Tongue (tissue), 2 donors: ENCODE results near the gene MAP3K2. TPM values are rescaled to one million over a fixed set of nuclear protein-coding genes. Genes with fewer than 3 reads are reported as not detected.

ENCODE experiments used
- DNase-seq: peaks from one replicate; pipeline ENCODE4 v3.0.0-alpha.2; 2015
- total RNA-seq: library from RNA; depleted of rRNA; stranded (reverse); fragments of >200 nt; gene quantifications from one replicate; pipeline ENCODE4 v1.2.3, GENCODE V29; 2014

MAP3K2 gene
- total RNA-seq, 1 donor from 2014 or later = 57.7 TPM

- no peak for DNase-seq
Observed at GRCh38 chr2:127405255-127405610, 17.5 kb upstream of the MAP3K2 start.

- no peak for DNase-seq
Observed at GRCh38 chr2:127404466-127405254, 16.9 kb upstream of the MAP3K2 start.

- DNase-seq = no peak
Observed at GRCh38 chr2:127403460-127403859, 15.7 kb upstream of the MAP3K2 start.

GRCh38 chr2:127401757-127402695 lies 14.3 kb upstream of the MAP3K2 start:
- DNase-seq = no peak

GRCh38 chr2:127400897-127401756 lies 13.4 kb upstream of the MAP3K2 start:
- DNase-seq = peak; percentile 72

- DNase-seq = no peak
Observed at GRCh38 chr2:127400533-127400896, 12.7 kb upstream of the MAP3K2 start.

- DNase-seq = peak; percentile 83
Observed at GRCh38 chr2:127398239-127398590, 10.4 kb upstream of the MAP3K2 start.

GRCh38 chr2:127397568-127398238 lies 9.9 kb upstream of the MAP3K2 start:
- DNase-seq = no peak

- DNase-seq = no peak
Observed at GRCh38 chr2:127394492-127394891, 6.7 kb upstream of the MAP3K2 start.

- DNase-seq = no peak
Observed at GRCh38 chr2:127392828-127393578, 5.2 kb upstream of the MAP3K2 start.

- no peak for DNase-seq
Observed at GRCh38 chr2:127392133-127392827, 4.5 kb upstream of the MAP3K2 start.

- DNase-seq = no peak
Observed at GRCh38 chr2:127389778-127390435, 2.1 kb upstream of the MAP3K2 start.

GRCh38 chr2:127388423-127389164 lies 819 bp upstream of the MAP3K2 start:
- no peak for DNase-seq

GRCh38 chr2:127386764-127387654 lies 766 bp downstream of the MAP3K2 start:
- DNase-seq = peak; percentile 94

- DNase-seq = no peak
Observed at GRCh38 chr2:127386246-127386645, 1.5 kb downstream of the MAP3K2 start.

GRCh38 chr2:127384529-127384928 lies 3.2 kb downstream of the MAP3K2 start:
- no peak for DNase-seq

GRCh38 chr2:127382831-127383230 lies 4.9 kb downstream of the MAP3K2 start:
- DNase-seq = no peak

- DNase-seq = no peak
Observed at GRCh38 chr2:127381762-127382161, 6.0 kb downstream of the MAP3K2 start.
